ENCODE data around the gene MAZ. TPM values are rescaled to one million over a fixed set of nuclear protein-coding genes. Genes with fewer than 3 reads are reported as not detected.

The MAZ gene
- total and polyA plus RNA-seq, 2 of the 13 experiments (the other 11 are each of a cell fraction or from before 2014, with no cell fraction given) = 203 to 277 TPM

DNA sequence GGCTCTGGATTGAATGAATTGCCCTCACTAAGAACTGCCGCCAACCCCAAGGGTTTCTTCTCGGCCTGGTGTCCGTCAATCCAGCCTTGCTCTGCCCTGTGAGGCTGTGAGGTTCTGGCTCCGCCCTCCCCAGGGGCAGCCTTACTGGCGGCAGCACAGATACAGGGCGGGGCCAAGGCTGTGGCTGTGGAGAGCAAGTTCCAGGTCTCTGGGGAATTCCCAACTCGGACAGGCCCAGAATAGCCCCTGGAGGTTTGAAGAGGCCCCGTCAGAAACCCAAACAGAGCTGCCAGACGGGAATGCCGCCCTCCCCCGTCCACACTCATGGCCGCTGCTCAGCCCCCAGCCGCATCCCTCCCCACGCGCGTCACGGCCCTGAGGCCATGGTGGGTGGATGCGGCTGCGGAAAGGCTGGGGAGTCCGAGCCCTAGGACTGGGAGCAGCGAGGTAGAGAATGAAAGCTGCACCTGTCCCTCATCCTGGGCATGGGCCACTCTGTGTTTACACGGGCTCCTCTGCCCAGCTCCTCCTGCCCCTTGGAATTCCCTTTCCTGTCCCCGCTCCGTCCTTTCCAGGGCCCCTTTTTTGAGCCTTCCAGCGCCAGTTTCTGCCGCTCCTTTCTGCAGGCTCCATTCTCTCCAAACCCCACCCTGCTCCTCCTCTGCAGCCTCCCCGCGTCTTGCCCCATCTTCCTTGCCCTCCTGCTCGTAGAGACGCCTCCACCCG, 5.0 kb downstream of the MAZ start (continued):
- TF ChIP-seq, protein P1, sequence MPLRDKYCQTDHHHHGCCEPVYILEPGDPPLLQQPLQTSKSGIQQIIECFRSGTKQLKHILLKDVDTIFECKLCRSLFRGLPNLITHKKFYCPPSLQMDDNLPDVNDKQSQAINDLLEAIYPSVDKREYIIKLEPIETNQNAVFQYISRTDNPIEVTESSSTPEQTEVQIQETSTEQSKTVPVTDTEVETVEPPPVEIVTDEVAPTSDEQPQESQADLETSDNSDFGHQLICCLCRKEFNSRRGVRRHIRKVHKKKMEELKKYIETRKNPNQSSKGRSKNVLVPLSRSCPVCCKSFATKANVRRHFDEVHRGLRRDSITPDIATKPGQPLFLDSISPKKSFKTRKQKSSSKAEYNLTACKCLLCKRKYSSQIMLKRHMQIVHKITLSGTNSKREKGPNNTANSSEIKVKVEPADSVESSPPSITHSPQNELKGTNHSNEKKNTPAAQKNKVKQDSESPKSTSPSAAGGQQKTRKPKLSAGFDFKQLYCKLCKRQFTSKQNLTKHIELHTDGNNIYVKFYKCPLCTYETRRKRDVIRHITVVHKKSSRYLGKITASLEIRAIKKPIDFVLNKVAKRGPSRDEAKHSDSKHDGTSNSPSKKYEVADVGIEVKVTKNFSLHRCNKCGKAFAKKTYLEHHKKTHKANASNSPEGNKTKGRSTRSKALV (CRISPR knock-in tag; IDR thresholded peaks at IDR 0.05) = no peak; the same call in 1 of the 2 replicates
- peak; percentile 54; the same call in 1 of the 2 replicates for TF ChIP-seq TAF1 (CRISPR knock-in tag; IDR thresholded peaks at IDR 0.05)
- peak; percentile 38; the same call in 1 of the 2 replicates for TF ChIP-seq ZNF543 (CRISPR knock-in tag; IDR thresholded peaks at IDR 0.05)
- peak; percentile 64 for TF ChIP-seq FOSL2 (CRISPR knock-in tag; IDR thresholded peaks at IDR 0.05)
- TF ChIP-seq, protein P2, sequence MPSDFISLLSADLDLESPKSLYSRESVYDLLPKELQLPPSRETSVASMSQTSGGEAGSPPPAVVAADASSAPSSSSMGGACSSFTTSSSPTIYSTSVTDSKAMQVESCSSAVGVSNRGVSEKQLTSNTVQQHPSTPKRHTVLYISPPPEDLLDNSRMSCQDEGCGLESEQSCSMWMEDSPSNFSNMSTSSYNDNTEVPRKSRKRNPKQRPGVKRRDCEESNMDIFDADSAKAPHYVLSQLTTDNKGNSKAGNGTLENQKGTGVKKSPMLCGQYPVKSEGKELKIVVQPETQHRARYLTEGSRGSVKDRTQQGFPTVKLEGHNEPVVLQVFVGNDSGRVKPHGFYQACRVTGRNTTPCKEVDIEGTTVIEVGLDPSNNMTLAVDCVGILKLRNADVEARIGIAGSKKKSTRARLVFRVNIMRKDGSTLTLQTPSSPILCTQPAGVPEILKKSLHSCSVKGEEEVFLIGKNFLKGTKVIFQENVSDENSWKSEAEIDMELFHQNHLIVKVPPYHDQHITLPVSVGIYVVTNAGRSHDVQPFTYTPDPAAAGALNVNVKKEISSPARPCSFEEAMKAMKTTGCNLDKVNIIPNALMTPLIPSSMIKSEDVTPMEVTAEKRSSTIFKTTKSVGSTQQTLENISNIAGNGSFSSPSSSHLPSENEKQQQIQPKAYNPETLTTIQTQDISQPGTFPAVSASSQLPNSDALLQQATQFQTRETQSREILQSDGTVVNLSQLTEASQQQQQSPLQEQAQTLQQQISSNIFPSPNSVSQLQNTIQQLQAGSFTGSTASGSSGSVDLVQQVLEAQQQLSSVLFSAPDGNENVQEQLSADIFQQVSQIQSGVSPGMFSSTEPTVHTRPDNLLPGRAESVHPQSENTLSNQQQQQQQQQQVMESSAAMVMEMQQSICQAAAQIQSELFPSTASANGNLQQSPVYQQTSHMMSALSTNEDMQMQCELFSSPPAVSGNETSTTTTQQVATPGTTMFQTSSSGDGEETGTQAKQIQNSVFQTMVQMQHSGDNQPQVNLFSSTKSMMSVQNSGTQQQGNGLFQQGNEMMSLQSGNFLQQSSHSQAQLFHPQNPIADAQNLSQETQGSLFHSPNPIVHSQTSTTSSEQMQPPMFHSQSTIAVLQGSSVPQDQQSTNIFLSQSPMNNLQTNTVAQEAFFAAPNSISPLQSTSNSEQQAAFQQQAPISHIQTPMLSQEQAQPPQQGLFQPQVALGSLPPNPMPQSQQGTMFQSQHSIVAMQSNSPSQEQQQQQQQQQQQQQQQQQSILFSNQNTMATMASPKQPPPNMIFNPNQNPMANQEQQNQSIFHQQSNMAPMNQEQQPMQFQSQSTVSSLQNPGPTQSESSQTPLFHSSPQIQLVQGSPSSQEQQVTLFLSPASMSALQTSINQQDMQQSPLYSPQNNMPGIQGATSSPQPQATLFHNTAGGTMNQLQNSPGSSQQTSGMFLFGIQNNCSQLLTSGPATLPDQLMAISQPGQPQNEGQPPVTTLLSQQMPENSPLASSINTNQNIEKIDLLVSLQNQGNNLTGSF (CRISPR knock-in tag; IDR thresholded peaks at IDR 0.05) = no peak
- TF ChIP-seq, protein P3, sequence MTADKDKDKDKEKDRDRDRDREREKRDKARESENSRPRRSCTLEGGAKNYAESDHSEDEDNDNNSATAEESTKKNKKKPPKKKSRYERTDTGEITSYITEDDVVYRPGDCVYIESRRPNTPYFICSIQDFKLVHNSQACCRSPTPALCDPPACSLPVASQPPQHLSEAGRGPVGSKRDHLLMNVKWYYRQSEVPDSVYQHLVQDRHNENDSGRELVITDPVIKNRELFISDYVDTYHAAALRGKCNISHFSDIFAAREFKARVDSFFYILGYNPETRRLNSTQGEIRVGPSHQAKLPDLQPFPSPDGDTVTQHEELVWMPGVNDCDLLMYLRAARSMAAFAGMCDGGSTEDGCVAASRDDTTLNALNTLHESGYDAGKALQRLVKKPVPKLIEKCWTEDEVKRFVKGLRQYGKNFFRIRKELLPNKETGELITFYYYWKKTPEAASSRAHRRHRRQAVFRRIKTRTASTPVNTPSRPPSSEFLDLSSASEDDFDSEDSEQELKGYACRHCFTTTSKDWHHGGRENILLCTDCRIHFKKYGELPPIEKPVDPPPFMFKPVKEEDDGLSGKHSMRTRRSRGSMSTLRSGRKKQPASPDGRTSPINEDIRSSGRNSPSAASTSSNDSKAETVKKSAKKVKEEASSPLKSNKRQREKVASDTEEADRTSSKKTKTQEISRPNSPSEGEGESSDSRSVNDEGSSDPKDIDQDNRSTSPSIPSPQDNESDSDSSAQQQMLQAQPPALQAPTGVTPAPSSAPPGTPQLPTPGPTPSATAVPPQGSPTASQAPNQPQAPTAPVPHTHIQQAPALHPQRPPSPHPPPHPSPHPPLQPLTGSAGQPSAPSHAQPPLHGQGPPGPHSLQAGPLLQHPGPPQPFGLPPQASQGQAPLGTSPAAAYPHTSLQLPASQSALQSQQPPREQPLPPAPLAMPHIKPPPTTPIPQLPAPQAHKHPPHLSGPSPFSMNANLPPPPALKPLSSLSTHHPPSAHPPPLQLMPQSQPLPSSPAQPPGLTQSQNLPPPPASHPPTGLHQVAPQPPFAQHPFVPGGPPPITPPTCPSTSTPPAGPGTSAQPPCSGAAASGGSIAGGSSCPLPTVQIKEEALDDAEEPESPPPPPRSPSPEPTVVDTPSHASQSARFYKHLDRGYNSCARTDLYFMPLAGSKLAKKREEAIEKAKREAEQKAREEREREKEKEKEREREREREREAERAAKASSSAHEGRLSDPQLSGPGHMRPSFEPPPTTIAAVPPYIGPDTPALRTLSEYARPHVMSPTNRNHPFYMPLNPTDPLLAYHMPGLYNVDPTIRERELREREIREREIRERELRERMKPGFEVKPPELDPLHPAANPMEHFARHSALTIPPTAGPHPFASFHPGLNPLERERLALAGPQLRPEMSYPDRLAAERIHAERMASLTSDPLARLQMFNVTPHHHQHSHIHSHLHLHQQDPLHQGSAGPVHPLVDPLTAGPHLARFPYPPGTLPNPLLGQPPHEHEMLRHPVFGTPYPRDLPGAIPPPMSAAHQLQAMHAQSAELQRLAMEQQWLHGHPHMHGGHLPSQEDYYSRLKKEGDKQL (CRISPR knock-in tag; IDR thresholded peaks at IDR 0.05; ENCODE audit: low read depth) = 0 out of 2 replicates have a peak, but pooled peaks have one; percentile 17
- no peak for TF ChIP-seq ZBTB7A (CRISPR knock-in tag; IDR thresholded peaks at IDR 0.05)
- no peak for TF ChIP-seq HOXA7 (CRISPR knock-in tag; IDR thresholded peaks at IDR 0.05)
- peak; percentile 41; the same call in 1 of the 2 replicates for TF ChIP-seq GATAD2A (CRISPR knock-in tag; IDR thresholded peaks at IDR 0.05)
- no peak for TF ChIP-seq ATAD3A (CRISPR knock-in tag; IDR thresholded peaks at IDR 0.05)
- TF ChIP-seq HMGA1 (CRISPR knock-in tag; conservative IDR thresholded peaks at IDR 0.05) = no peak
- TF ChIP-seq SIX1 (CRISPR knock-in tag; IDR thresholded peaks at IDR 0.05; ENCODE audit: borderline replicate concordance) = no peak
- peak; percentile 87; the same call in 1 of the 2 replicates for TF ChIP-seq ZC3H4 (CRISPR knock-in tag; IDR thresholded peaks at IDR 0.05; ENCODE audit: borderline replicate concordance)
- no peak for TF ChIP-seq ZFP36 (IDR thresholded peaks at IDR 0.05; ENCODE audit: borderline replicate concordance, low read depth, low read length, partially characterized antibody)
- TF ChIP-seq MED8 (CRISPR knock-in tag; IDR thresholded peaks at IDR 0.05; ENCODE audit: insufficient replicate concordance) = no peak
- TF ChIP-seq HIVEP1 (CRISPR knock-in tag; IDR thresholded peaks at IDR 0.05) = peak; percentile 96
- no peak; the same call in 1 of the 2 replicates for TF ChIP-seq ZNF569 (CRISPR knock-in tag; IDR thresholded peaks at IDR 0.05; ENCODE audit: borderline replicate concordance)

Measured in HepG2 (cell line).